Lower leg skin (tissue), 3 donors: ENCODE results near the gene SLC35B2.

ENCODE experiments used
- POLR2A ChIP-seq, 2 donors: fragments of 450-650 bp; IDR thresholded peaks; one replicate each; pipeline ENCODE4 v1.6.1; 2016 to 2017; ENCODE audit warnings: antibody characterized with exemption in 2 of 2, mild to moderate bottlenecking in 1 of 2, moderate library complexity in 1 of 2
- TF ChIP-seq, protein P1 (sequence below), 3 donors: fragments of 450-650 bp; IDR thresholded peaks; one replicate each; pipeline ENCODE4 v1.5.1; 2016; ENCODE audit warnings: antibody characterized with exemption in 3 of 3, mild to moderate bottlenecking in 3 of 3, moderate library complexity in 2 of 3

DNA sequence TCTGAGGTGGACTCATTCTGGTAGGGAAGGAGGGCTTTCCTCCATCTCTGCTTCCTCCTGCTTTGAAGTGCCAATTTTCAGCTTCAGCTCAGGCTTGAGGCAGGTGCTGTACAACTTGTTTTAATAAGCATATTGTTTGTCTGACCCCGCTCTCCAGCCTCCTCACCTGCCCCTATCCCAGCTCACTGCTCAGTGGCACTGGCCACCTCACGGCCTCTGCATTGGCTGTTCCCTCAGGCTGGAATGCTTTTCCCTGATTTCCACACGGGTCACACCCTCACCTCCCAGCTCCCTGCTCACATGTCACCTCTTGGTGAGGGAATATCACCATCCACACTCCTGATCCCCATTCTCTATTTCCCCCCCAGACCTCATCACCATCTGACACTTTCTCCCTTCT lies 41.5 kb upstream of the SLC35B2 start:
- TF ChIP-seq, protein P1, sequence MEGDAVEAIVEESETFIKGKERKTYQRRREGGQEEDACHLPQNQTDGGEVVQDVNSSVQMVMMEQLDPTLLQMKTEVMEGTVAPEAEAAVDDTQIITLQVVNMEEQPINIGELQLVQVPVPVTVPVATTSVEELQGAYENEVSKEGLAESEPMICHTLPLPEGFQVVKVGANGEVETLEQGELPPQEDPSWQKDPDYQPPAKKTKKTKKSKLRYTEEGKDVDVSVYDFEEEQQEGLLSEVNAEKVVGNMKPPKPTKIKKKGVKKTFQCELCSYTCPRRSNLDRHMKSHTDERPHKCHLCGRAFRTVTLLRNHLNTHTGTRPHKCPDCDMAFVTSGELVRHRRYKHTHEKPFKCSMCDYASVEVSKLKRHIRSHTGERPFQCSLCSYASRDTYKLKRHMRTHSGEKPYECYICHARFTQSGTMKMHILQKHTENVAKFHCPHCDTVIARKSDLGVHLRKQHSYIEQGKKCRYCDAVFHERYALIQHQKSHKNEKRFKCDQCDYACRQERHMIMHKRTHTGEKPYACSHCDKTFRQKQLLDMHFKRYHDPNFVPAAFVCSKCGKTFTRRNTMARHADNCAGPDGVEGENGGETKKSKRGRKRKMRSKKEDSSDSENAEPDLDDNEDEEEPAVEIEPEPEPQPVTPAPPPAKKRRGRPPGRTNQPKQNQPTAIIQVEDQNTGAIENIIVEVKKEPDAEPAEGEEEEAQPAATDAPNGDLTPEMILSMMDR (IDR thresholded peaks at IDR 0.05): no peak
- no peak for TF ChIP-seq POLR2A (IDR thresholded peaks at IDR 0.05)
